GM21381 (cell line): Measurements from ENCODE around the gene PI4K2B.
"Not testable (repeated sequence)": the region's sequence is repeated elsewhere in the genome, so short reads cannot be mapped to it uniquely, and the experiment has no call there.

Experiments
- ATAC-seq: cut with Tn5 transposase; IDR thresholded peaks from one replicate; pipeline ENCODE4 v1.9.1; 2021; ENCODE audit warnings: mild to moderate bottlenecking, moderate library complexity; ENCODE audit not compliant: unreplicated experiment

PI4K2B gene

DNA sequence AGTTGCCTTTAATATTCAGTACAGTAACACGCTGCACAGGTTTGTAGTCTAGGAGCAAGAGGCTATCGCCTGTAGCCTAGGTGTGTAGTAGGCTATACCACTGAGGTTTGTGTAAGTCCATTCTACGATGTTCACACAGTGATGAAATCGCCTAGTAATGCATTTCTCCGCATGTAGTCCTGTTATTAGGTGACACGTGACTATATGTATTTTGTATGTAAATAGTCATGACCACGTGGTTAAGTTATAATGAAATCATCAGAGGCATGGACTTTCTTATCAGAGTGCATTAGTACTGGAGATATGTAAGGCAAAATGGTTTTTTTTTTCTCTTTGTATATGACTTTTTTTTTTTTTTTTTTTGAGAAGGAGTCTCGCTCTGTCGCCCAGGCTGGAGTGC is 68.8 kb downstream of the PI4K2B start:
- no peak for ATAC-seq

DNA sequence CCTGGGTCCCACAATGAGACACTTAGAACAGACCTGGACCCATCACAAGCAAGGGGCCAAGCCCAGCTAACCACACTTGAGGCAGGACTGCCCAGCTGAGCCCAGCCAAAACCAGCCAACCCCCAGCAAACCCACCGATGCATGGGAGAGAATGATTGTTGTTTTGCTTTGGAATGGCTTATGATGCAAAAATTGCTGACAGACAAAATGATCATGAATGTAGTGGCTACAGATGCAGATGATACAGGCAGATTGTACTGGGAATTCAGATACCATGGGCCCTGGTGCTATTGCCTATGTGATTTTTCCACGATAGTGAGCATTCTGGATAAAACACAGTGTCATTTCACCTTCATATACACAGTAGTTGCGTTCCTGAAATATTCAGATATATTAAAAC is 69.7 kb downstream of the PI4K2B start:
- ATAC-seq = no peak

GRCh38 chr4:25306518-25307057 is 72.8 kb downstream of the PI4K2B start:
- no peak for ATAC-seq

GRCh38 chr4:25307596-25307995 is 73.8 kb downstream of the PI4K2B start:
- no peak for ATAC-seq

- ATAC-seq = no peak
Measured at GRCh38 chr4:25308306-25308705, 74.5 kb downstream of the PI4K2B start.

- ATAC-seq = no peak
Measured at GRCh38 chr4:25308761-25309160, 74.9 kb downstream of the PI4K2B start.

GRCh38 chr4:25310066-25310802 is 76.4 kb downstream of the PI4K2B start:
- peak; percentile 56 for ATAC-seq

GRCh38 chr4:25310803-25311166 is 77.0 kb downstream of the PI4K2B start:
- no peak for ATAC-seq

DNA sequence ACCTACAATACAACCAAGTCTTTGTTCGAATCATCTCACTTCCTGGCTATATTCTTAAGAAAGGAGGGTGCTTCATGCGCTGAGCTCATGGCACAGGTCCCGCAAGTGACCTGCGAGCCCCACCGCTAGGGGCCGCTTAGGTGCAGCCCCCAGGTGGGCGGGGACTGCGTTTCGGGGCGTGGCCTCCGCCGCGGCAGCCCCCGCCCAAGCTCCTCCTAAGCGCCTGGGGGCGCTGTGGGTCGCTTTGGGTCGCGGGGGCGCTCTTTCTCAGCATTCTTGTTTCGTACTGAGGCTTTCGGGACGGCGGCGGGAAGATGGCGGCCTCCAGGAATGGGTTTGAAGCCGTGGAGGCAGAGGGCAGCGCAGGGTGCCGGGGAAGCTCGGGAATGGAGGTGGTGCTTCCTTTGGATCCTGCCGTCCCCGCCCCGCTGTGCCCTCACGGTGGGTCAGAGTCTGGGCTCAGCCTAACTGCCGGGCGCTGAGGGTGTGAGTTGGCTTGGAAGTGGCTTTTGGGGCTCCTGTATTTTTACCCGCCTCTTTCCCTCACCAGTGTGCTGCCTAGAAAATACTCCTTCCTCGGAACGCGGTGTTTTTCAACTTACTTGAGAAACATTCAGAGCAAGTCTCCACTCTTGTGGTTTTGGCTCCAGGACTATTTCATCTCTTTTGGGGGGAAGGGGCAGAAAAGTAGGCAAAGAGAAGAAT is 78.8 kb downstream of the PI4K2B start, which contains the start of gene ZCCHC4:
TSS of gene ZCCHC4 (plus strand) at position 279 of the 705 bp plus-strand sequence. CDS start at position 315, 36 bp downstream.
- ATAC-seq = peak; percentile 75

DNA sequence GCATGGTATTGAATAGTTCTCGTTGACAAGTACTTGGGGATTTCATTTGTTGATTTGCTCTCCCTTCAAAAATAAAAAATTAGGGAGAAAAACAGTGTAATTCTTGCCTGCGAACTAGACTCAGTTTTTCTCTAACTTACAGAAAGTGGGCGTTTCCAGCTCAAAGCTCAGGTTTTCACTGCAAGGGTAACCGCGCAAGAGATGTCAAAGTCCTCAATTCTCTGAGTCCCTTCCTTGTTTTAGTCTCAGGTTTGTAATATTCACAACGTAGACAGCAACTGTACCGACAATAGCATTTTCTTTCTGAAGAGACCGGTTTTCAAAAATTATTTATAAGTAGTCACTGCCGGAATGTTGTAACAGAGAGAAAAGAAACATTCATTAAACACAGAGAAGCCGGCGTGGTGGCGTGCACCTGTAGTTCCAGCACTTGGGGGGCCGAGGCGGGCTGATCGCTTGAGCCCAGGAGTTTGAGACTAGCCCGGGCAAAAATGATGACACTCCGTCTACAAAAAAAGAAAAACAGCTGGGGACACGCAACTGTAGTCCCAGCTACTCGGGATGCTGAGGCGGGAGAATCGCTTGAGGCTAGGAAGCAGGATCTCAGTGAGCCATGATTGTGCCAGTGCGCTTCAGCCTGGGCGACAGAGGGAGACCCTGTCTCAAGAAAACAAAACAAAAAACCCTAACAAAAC is 79.5 kb downstream of the PI4K2B start:
- ATAC-seq = no peak

DNA sequence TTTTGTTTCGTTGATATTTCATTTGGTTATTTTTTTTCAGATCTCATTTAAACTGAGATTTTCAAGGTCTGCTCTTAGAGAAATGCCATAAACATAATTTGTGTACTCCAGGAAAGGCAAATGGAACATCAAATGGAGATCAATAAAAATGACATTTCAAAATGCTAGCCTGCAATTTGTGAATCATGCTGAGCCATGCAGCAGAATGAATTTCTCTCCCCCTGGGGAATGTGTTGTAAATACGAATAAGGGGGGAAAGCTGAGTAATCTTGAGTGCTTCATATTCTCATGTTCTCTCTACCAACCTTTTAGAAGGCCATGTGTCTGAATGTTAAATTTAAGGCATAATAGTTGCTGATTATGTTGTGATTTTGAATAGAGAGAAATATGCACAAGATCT is 86.5 kb downstream of the PI4K2B start:
- no peak for ATAC-seq

DNA sequence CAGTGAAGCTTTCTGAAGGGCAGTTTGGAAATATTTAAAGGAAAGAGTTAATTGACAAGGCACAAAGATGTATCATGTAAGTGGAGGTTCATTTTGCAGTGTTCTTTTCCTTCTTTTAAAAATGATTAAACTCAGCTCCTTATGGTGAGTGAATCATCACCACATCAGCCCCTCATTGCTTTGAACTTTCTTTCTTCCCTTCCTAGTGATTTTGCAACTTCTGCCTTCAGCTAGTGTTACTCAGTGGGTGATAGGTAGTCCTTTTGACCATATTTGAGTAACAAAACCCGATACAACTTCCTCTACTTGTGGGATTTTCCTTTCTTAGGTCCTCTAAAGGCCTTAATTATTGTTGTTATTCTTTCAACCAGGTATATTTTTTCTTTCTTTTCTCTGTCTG is 86.9 kb downstream of the PI4K2B start:
- no peak for ATAC-seq

DNA sequence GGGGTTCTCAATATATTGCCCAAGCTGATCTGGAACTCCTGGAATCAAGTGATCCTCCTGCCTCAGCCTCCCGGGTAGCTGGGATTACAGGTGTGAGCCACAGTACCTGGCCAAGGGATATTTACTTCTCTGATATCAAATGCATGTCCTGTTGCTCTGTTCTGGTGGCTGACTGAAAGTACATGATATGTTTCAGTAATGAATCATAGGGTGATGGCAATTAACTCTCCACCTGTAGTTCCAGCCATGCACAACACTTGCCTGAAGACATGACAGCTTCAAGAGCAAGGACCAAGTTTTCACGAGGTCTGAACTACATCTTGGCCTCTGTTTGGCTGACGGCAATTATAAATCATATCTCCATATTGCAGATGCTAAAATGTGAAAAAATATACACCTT is 87.9 kb downstream of the PI4K2B start:
- ATAC-seq = no peak

DNA sequence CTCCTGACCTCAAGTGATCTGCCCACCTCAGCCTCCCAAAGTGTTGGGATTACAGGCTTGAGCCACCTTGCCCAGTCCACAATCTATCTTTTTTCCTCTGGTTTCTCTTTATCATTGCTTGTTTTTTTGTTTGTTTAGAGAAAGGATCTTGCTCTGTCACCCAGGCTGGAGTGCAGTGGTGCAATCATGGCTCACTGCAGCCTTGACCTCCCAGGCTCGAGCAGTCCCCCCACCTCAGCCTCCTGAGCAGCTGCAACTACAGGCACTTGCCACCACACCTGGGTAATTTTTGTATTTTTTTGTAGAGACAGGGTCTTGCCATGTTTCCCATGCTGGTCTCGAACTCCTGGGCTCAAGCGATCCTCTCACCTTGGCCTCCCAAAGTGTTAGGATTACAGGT is 94.6 kb downstream of the PI4K2B start:
- not testable (repeated sequence) for ATAC-seq
